OCI-LY7 (cell line): ENCODE results near the gene CRX. TPM values are rescaled to one million over a fixed set of nuclear protein-coding genes. Genes with fewer than 3 reads are reported as not detected.

Experiments
- small RNA-seq: library from RNA; depleted of rRNA; stranded (forward); fragments of <200 nt; gene quantifications from one replicate; pipeline ENCODE3, GENCODE V24; 2014
- total RNA-seq, 2 experiments: library from RNA; depleted of rRNA in 1 of 2; stranded (reverse); fragments of >200 nt in 1 of 2; shearing (Covaris generic) in 1 of 2; gene quantifications; 2 replicates each; pipeline ENCODE4 v1.2.3, GENCODE V29; 2014 to 2022

Gene CRX
- total RNA-seq, 2 experiments from 2014 or later = not detected

Small RNA genes within 50 kb of the gene (small RNA-seq; reads per million reads assigned to genes)
- gene AC008745.1 = not detected

Other genes starting within 250 kb of the CRX start
- gene ZNF541, start 248.8 kb upstream of the CRX start, total RNA-seq (2014; rRNA removed; shearing (Covaris generic)) = not detected in 2 replicates
- not detected in 2 replicates for gene ZNF541, start 248.8 kb upstream of the CRX start, total RNA-seq (2022)
- 2.1 and 4.4 TPM in 2 replicates for gene BICRA, start 212.8 kb upstream of the CRX start, total RNA-seq (2014; rRNA removed; shearing (Covaris generic))
- 16.0 and 16.5 TPM in 2 replicates for gene BICRA, start 212.8 kb upstream of the CRX start, total RNA-seq (2022)
- not detected in 2 replicates for gene EHD2, start 108.5 kb upstream of the CRX start, total RNA-seq (2014; rRNA removed; shearing (Covaris generic))
- gene EHD2, start 108.5 kb upstream of the CRX start, total RNA-seq (2022) = not detected in 2 replicates
- 282 and 296 TPM in 2 replicates for gene NOP53, start 76.4 kb upstream of the CRX start, total RNA-seq (2014; rRNA removed; shearing (Covaris generic))
- gene NOP53, start 76.4 kb upstream of the CRX start, total RNA-seq (2022) = 212 and 302 TPM in 2 replicates
- gene SELENOW, start 43.2 kb upstream of the CRX start, total RNA-seq (2014; rRNA removed; shearing (Covaris generic)) = 83.1 and 95.5 TPM in 2 replicates
- gene SELENOW, start 43.2 kb upstream of the CRX start, total RNA-seq (2022) = 29.9 and 31.2 TPM in 2 replicates
- gene TPRX1, start 17.4 kb upstream of the CRX start, total RNA-seq (2014; rRNA removed; shearing (Covaris generic)) = not detected in 2 replicates
- not detected in 2 replicates for gene TPRX1, start 17.4 kb upstream of the CRX start, total RNA-seq (2022)
- not detected in 2 replicates for gene TPRX2, start 37.3 kb downstream of the CRX start, total RNA-seq (2014; rRNA removed; shearing (Covaris generic))
- not detected in 2 replicates for gene TPRX2, start 37.3 kb downstream of the CRX start, total RNA-seq (2022)
- not detected in 2 replicates for gene SULT2A1, start 64.4 kb downstream of the CRX start, total RNA-seq (2014; rRNA removed; shearing (Covaris generic))
- not detected in 2 replicates for gene SULT2A1, start 64.4 kb downstream of the CRX start, total RNA-seq (2022)
- not detected in 2 replicates for gene BSPH1, start 170.2 kb downstream of the CRX start, total RNA-seq (2014; rRNA removed; shearing (Covaris generic))
- not detected in 2 replicates for gene BSPH1, start 170.2 kb downstream of the CRX start, total RNA-seq (2022)
- not detected in 2 replicates for gene ELSPBP1, start 172.7 kb downstream of the CRX start, total RNA-seq (2014; rRNA removed; shearing (Covaris generic))
- not detected in 2 replicates for gene ELSPBP1, start 172.7 kb downstream of the CRX start, total RNA-seq (2022)
- gene CABP5, start 222.1 kb downstream of the CRX start, total RNA-seq (2014; rRNA removed; shearing (Covaris generic)) = not detected in 2 replicates
- gene CABP5, start 222.1 kb downstream of the CRX start, total RNA-seq (2022) = not detected in 2 replicates